HCT116 (cell line): ENCODE measurements around the gene PTGES2.

ENCODE experiments used
- CEBPB ChIP-seq: IDR thresholded peaks from 2 replicates; pipeline ENCODE4 v1.6.1; 2012; ENCODE audit warnings: low read depth
- EZH2 ChIP-seq: fragments of 200-600 bp; sonication (generic); IDR thresholded peaks from 2 replicates; pipeline ENCODE4 v1.6.1; 2017; ENCODE audit warnings: antibody characterized with exemption, mixed run types
- JUND ChIP-seq: IDR thresholded peaks from 2 replicates; pipeline ENCODE4 v1.6.1; 2012
- POLR2A ChIP-seq: IDR thresholded peaks from 2 replicates; pipeline ENCODE4 v1.7.0; 2011; ENCODE audit warnings: borderline replicate concordance; ENCODE audit not compliant: insufficient read depth, insufficient read length; ENCODE audit errors: extremely low read depth
- POLR2AphosphoS5 ChIP-seq: IDR thresholded peaks from 2 replicates; pipeline ENCODE4 v1.6.1; 2011; ENCODE audit warnings: mild to moderate bottlenecking, low read depth, low read length, moderate library complexity
- TCF7L2 ChIP-seq: IDR thresholded peaks from 2 replicates; pipeline ENCODE4 v1.7.0; 2011; ENCODE audit warnings: borderline replicate concordance, inconsistent platforms; ENCODE audit not compliant: insufficient read depth, insufficient read length; ENCODE audit errors: extremely low read depth
- ZBTB33 ChIP-seq: IDR thresholded peaks from 2 replicates; pipeline ENCODE4 v1.6.1; 2011; ENCODE audit warnings: mild to moderate bottlenecking, low read length, moderate library complexity; ENCODE audit not compliant: insufficient replicate concordance; ENCODE audit errors: extremely low read depth
- TF ChIP-seq, protein P1 (sequence below), 3 experiments: fragments of 200-600 bp in 1 of 3; sonication (generic) in 1 of 3; IDR thresholded peaks in 2 of 3; conservative IDR thresholded peaks in 1 of 3; 2 replicates each; pipeline ENCODE4 v1.5.1; 2012 to 2017; ENCODE audit warnings: low read depth in 2 of 3, low read length in 2 of 3, antibody characterized with exemption in 1 of 3, borderline replicate concordance in 1 of 3, control low read depth in 1 of 3, mild to moderate bottlenecking in 1 of 3, mixed read lengths in 1 of 3, mixed run types in 1 of 3, moderate library complexity in 1 of 3; ENCODE audit not compliant: insufficient read depth in 1 of 3
- TF ChIP-seq, protein P2 (sequence below): IDR thresholded peaks from 2 replicates; pipeline ENCODE4 v1.6.1; 2012
- TF ChIP-seq, protein P3 (sequence below): IDR thresholded peaks from 2 replicates; pipeline ENCODE4 v1.6.1; 2012
- TF ChIP-seq, protein P4 (sequence below): IDR thresholded peaks from 2 replicates; pipeline ENCODE4 v1.6.1; 2012; ENCODE audit warnings: low read depth

- TF ChIP-seq CEBPB, result no peak
- TF ChIP-seq ZBTB33, result no peak
- TF ChIP-seq, protein P1, sequence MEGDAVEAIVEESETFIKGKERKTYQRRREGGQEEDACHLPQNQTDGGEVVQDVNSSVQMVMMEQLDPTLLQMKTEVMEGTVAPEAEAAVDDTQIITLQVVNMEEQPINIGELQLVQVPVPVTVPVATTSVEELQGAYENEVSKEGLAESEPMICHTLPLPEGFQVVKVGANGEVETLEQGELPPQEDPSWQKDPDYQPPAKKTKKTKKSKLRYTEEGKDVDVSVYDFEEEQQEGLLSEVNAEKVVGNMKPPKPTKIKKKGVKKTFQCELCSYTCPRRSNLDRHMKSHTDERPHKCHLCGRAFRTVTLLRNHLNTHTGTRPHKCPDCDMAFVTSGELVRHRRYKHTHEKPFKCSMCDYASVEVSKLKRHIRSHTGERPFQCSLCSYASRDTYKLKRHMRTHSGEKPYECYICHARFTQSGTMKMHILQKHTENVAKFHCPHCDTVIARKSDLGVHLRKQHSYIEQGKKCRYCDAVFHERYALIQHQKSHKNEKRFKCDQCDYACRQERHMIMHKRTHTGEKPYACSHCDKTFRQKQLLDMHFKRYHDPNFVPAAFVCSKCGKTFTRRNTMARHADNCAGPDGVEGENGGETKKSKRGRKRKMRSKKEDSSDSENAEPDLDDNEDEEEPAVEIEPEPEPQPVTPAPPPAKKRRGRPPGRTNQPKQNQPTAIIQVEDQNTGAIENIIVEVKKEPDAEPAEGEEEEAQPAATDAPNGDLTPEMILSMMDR (IDR thresholded peaks at IDR 0.05 in 2 of 3, conservative IDR thresholded peaks at IDR 0.05 in 1 of 3; ENCODE audit: borderline replicate concordance in 1 of 3, insufficient read depth in 1 of 3, low read depth in 2 of 3, low read length in 2 of 3), result no peak
- TF ChIP-seq, protein P2, sequence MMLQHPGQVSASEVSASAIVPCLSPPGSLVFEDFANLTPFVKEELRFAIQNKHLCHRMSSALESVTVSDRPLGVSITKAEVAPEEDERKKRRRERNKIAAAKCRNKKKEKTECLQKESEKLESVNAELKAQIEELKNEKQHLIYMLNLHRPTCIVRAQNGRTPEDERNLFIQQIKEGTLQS, result no peak
- no peak for TF ChIP-seq TCF7L2
- TF ChIP-seq JUND, result no peak
- TF ChIP-seq POLR2A, result no peak
- TF ChIP-seq, protein P3, sequence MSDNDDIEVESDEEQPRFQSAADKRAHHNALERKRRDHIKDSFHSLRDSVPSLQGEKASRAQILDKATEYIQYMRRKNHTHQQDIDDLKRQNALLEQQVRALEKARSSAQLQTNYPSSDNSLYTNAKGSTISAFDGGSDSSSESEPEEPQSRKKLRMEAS, result no peak
- TF ChIP-seq EZH2, result no peak
- TF ChIP-seq POLR2AphosphoS5, result no peak
- TF ChIP-seq, protein P4, sequence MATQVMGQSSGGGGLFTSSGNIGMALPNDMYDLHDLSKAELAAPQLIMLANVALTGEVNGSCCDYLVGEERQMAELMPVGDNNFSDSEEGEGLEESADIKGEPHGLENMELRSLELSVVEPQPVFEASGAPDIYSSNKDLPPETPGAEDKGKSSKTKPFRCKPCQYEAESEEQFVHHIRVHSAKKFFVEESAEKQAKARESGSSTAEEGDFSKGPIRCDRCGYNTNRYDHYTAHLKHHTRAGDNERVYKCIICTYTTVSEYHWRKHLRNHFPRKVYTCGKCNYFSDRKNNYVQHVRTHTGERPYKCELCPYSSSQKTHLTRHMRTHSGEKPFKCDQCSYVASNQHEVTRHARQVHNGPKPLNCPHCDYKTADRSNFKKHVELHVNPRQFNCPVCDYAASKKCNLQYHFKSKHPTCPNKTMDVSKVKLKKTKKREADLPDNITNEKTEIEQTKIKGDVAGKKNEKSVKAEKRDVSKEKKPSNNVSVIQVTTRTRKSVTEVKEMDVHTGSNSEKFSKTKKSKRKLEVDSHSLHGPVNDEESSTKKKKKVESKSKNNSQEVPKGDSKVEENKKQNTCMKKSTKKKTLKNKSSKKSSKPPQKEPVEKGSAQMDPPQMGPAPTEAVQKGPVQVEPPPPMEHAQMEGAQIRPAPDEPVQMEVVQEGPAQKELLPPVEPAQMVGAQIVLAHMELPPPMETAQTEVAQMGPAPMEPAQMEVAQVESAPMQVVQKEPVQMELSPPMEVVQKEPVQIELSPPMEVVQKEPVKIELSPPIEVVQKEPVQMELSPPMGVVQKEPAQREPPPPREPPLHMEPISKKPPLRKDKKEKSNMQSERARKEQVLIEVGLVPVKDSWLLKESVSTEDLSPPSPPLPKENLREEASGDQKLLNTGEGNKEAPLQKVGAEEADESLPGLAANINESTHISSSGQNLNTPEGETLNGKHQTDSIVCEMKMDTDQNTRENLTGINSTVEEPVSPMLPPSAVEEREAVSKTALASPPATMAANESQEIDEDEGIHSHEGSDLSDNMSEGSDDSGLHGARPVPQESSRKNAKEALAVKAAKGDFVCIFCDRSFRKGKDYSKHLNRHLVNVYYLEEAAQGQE, result no peak
These were observed 18.4 kb upstream of the PTGES2 start for GRCh38 chr9:128145951-128146351.
